Measurements from ENCODE around the gene PRICKLE3.
"Not testable (repeated sequence)": the region's sequence is repeated elsewhere in the genome, so short reads cannot be mapped to it uniquely, and the experiment has no call there.

The PRICKLE3 gene

GRCh38 chrX:49163555-49164419, 22.4 kb downstream of the PRICKLE3 start:
- peak; percentile 16 to 89 (median 78) for DNase-seq

DNA sequence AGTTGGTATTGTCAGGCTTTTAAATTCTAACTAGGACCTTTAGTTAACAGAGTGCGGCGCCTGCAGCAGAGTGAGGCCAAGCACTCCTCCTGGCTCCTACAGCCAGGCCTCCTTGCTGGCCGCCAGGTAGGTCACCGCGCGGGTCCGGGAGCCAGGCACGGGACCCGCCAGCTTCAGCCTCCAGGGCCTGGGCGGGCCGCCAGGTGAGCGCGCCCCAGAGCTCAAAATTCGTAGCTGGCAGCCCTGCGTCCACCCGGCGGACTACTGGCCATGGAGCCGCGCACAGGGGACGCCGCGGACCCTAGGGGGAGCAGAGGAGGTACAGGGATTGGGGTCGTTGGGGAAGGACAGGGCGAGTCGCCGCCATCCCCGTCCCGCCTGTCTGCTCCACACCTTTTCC, 23.6 kb downstream of the PRICKLE3 start, which contains the start of gene MAGIX:
TSS of gene MAGIX (plus strand) at position 139 of the 400 bp plus-strand sequence. CDS start at position 271, 132 bp downstream.
- peak in 2 of 56 donors; percentile 2 to 4 for DNase-seq

DNA sequence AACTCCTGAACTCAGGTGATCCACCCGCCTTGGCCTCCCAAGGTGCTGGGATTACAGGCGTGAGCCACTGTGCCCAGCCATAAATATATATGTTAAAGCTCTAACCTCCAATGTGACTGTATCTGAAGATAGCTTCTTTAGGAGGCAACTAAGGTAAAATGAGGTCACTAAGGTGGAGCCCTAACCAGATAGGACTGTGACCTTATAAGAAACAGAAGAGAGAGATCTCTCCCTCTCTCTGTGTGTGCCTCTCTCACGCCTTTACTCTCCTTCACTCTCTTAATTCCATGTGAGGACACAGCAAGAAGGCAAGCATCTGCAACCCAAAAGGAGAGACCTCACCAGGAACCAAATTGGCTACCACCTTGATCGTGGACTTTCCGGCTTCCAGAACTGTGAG, 24.5 kb downstream of the PRICKLE3 start:
- no peak for DNase-seq

DNA sequence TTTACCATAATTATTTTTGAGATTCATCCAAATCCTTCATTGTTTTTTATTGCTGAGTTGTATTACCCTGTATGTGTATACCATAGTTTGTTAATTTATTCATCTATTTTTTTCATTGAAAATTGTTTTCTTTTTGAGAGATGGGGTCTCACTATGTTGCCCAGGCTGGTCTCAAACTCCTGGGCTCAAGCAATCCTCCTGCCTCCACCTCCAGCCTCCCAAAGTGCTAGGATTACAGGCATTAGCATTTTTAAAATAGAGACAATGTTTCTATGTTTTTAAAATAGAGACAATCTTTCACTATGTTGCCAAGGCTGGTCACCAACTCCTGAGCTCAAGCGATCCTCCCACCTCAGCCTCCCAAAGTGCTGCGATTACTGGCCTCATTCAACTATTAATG, 25.3 kb downstream of the PRICKLE3 start:
- DNase-seq = no peak

DNA sequence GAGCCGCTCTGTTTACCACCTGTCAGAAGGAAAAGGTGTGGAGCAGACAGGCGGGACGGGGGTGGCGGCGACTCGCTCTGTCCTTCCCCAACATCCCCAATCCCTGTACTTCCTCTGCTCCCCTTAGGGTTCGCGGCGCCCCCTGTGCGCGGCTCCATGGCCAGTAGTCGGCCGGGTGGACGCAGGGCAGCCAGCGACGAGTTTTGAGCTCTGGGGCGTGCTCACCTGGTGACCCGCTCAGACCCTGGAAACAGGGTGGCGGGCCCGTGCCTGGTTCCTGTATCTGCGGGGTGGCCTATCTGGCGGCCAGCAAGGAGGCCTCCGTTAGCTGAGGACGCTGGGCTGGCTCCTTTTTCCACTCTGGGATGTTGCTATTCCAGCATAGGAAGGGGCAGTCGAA, 29.0 kb downstream of the PRICKLE3 start:
- DNase-seq = no peak

DNA sequence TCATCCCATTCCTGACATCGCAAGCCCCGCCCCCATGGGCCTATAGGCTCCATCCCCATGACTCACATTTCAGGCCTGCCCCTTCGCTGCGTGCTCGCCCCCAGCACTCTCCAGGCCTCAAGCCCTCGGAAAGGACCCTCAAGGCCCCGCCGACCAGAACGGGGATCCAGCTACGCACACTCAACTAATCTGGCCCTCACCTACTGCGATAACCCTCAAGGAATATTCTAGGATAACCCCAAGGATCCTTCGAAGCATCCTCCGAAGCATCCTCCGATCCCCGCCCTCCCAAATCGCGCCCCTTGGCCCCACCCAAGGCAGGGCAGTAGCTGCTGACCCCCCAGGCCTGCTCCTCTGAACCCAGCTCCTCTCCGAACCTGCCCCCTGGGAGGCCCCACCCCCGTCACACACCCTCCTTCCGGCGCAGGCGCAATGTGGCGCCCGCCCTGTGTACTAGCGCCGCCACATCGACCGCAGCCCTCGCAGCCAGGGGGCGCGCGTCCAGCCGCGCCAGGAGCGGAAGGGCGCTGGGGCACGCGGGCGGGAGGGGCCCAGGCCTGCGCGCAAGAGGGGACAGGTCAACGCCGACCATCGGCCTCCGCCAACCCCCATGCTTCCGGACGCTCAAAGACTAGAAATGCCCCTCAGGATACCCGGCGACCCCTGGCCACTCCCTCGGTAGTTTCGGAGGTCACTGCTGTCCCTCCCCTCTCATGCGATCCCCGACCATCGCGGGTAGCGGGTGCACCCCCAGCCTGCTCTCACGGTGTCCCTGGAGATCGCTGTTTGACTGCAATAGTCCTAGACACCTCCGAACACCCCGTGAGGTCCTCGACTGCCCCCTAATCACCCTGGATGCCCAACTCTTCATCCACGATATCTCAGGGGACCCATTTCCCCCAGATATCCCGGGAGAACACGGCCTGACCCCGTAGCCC, 30.0 kb downstream of the PRICKLE3 start:
- DNase-seq = peak; percentile 25 to 87 (median 71)

DNA sequence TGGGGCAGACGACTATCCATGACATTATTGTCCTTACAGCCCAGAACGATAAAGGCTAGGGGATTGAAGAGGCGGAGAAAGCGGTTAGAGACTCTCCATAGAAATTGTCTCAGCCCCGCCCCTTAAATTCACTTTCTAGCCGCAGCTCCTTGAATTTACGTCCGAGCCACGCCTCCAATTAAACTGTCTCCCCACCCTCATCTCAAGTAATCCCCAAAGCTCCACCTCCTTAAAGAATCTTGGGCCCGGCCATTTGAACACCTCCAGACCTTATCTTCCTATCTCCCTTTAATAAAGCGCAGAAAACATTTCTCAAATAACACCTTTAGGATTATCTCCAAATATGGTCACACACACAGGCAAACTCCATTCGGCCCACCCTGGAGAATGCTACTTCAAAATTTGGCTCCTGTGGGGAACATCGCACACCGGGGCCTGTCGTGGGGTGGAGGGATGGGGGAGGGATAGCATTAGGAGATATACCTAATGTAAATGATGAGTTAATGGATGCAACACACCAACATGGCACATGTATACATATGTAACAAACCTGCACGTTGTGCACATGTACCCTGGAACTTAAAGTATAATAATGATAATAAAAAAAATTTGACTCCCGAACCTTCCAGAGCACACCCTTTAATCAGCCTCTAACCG, 30.8 kb downstream of the PRICKLE3 start:
- peak in 20 of 56 donors; percentile 1 to 36 (median 12) for DNase-seq

GRCh38 chrX:49153467-49153866, 32.7 kb downstream of the PRICKLE3 start:
- no peak for DNase-seq

- DNase-seq = not testable (repeated sequence)
These were observed 36.9 kb downstream of the PRICKLE3 start for GRCh38 chrX:49149291-49149690.

DNA sequence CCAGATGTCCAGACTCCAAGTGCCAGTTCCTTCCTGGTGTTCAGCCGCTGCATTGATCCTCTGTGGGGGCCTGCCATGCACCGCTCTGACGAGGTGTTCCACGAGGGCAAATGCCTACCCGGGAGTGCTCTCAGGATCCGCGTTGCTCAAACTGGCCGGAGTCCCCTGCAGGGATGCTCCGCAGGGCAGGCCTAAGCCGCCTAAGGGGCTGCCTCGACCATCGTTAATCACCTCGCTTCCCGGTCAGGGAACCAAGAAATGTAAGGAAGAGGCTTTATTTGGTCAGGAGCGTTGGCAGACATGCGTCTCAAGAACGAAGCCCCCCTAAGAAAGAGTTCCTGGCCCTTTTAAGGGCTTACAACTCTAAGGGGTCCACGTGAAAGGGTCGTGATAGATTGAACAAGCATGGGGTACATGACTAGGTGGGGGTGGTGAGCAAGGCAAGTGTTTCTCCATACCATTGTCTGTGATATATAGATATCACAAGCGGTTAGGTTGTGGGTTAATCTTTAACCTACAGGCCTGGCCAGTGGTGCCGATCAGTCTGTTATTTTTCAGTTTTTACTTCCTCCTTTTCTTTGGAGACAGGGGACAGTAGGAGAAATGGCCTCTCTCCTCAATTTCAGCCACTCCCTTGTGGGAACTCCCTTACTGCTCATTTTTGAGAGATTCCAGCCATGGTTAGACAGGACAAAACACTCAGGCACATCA, 37.6 kb downstream of the PRICKLE3 start:
- not testable (repeated sequence) for DNase-seq

DNA sequence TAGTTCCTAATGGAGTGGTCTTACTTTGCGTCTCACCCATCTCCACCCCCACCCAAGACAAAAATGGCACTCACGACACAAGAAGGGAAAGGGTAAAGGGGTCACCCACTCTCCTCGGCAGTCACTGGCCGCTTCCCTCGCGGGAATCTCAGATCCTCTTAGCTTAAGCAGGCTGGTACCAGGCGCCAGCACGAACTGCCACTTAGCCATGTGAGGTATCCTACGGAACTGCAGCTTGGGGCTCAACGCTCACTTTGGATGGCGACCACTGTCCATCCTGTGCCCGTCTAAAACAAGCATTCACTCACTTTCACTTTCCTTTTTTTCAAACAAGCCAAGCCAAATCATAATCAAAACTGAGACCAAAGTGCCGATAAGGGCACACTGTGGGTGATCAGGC, 38.2 kb downstream of the PRICKLE3 start:
- DNase-seq = no peak

DNA sequence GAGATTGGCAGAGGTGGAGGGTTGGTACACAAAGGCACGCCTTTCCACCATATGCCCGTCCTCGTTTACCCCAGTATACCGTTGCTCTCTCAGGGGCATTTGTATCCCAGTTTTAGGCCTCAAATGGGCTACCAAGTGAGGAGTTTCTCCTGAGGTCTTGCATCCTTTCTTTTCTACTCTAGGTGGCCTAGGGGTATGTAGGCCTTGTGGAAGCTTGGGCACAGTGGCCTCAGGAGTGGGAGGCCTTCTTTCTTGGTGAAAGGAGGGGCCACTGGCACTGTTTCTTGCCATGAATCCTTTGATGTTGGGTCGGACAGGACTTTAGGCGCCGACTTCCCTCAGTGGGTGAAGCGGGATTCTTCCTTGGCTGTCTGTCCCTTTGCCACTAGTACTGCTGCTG, 38.9 kb downstream of the PRICKLE3 start:
- DNase-seq = no peak

GRCh38 chrX:49143154-49143553, 43.0 kb downstream of the PRICKLE3 start:
- DNase-seq = not testable (repeated sequence)

GRCh38 chrX:49142264-49142663, 43.9 kb downstream of the PRICKLE3 start:
- DNase-seq = not testable (repeated sequence)

DNA sequence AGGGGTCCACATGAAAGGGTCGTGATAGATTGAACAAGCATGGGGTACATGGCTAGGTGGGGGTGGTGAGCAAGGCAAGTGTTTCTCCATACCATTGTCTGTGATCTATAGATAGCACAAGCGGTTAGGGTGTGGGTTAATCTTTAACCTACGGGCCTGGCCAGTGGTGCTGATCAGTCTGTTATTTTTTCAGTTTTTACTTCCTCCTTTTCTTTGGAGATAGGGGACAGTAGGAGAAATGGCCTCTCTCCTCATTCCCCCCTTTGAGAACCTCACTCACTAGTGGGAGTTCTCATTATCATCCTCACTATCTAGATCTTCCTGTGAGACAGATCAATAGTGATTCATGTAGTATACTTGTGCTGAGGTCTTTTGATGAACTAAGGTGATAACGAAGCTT, 46.5 kb downstream of the PRICKLE3 start:
- DNase-seq = no peak

GRCh38 chrX:49137492-49137891, 48.7 kb downstream of the PRICKLE3 start:
- DNase-seq = no peak

- no peak for DNase-seq
These were observed 52.4 kb downstream of the PRICKLE3 start for GRCh38 chrX:49133759-49134158.

DNA sequence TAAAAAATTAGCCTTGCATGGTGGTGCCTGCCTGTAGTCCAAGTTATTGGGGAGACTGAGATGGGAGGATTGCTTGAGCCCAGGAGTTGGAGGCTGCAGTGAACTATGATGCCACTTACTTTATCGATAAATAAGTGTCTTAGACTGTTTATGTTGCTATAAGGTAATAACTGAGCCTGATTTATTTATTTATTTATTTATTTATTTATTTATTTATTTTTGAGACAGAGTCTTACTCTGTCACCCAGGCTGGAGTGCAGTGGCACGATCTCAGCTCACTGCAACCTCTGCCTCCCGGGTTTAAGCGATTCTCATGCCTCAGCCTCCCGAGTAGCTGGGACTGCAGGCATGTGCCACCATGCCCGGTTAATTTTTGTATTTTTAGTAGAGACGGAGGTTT, 53.9 kb downstream of the PRICKLE3 start:
- DNase-seq = not testable (repeated sequence)

- peak in 1 of 56 donors; percentile 1 for DNase-seq
These were observed 56.7 kb downstream of the PRICKLE3 start for GRCh38 chrX:49129427-49129826.

DNA sequence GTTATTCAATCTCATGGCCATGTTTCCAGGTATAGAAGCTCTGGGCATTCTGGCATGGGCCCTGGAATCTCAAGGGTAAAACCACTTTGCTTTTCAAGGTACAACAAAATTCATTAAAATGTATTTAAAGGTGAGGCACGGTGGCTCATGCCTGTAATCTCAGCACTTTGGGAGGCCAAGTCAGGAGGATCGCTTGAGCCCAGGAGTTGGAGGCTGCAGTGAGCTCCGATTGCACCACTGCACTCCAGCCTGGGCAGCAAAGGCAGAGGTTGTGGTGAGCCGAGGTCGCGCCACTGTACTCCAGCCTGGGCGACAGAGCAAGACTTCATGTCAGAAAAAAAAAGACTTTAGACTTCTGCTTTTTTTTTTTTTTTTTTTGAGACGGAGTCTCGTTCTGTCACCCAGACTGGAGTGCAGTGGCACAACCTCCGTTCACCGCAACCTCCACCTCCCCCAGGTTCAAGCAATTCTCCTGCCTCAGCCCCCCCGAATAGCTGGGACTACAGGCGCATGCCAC, 58.4 kb downstream of the PRICKLE3 start:
- not testable (repeated sequence) for DNase-seq

Measured in amygdala (tissue), 56 donors.